GM12892 (cell line): Measurements from ENCODE around the gene RNF103.

Experiments
- DNase-seq: peaks from one replicate; pipeline ENCODE4 v3.0.0; 2011; ENCODE audit not compliant: insufficient read length
- FAIRE-seq: peaks from 2 replicates; lab custom pipeline; 2011; peaks lifted over from hg19 to GRCh38; lab: Jason Lieb, UNC
- POLR2A ChIP-seq: IDR thresholded peaks from 2 replicates; pipeline ENCODE4 v1.6.1; 2011; ENCODE audit warnings: low read depth, low read length, control low read depth
- POLR2AphosphoS5 ChIP-seq: IDR thresholded peaks from 2 replicates; pipeline ENCODE4 v1.6.1; 2011; ENCODE audit warnings: low read depth, low read length, control low read depth
- TAF1 ChIP-seq: IDR thresholded peaks from 2 replicates; pipeline ENCODE4 v1.6.1; 2011; ENCODE audit warnings: low read depth, mild to moderate bottlenecking, control low read depth, low read length, borderline replicate concordance

Gene RNF103

DNA sequence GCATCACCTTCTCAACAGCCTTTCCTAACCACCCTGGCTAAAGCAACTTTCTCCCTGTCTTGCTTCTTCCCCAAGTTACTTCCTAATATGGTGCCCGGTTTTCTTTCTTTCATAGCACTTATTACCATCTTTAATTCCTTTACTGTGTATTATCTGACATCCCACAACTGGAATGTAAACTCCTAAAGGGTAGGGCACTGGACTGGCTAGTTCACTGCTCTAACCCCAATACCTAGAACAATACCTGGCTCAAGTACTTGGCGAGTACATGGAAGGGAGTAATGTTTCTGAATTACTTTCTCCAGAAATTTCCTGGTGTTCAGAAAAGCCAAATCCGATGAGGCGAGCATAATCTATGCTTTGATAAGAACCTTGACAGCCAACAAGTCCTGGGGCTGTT, 22.7 kb upstream of the RNF103 start:
- TF ChIP-seq POLR2AphosphoS5 (no peak), TAF1 (no peak), POLR2A (no peak)
- DNase-seq: no peak
- no peak for FAIRE-seq

DNA sequence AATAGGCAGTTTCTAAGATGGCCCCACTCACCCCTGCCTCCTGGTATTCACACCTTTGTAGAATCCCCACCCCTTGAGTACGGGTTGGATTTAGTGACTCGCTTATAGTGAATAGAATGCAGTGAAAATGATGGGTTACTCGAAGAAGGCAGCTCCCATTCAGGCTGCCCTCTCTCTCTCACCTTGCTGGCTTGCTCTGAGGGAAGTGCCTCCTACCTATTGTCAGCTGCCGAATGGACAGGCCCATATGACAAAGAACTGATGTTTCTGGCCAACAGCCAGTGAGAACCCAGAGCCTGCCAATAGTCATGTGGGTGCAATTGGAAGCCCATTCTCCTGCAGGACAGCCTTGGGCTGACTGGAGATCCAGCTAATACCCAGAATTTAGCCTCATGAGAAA, 22.1 kb upstream of the RNF103 start:
- TF ChIP-seq POLR2AphosphoS5 (no peak), TAF1 (no peak), POLR2A (no peak)
- no peak for DNase-seq
- FAIRE-seq: no peak

DNA sequence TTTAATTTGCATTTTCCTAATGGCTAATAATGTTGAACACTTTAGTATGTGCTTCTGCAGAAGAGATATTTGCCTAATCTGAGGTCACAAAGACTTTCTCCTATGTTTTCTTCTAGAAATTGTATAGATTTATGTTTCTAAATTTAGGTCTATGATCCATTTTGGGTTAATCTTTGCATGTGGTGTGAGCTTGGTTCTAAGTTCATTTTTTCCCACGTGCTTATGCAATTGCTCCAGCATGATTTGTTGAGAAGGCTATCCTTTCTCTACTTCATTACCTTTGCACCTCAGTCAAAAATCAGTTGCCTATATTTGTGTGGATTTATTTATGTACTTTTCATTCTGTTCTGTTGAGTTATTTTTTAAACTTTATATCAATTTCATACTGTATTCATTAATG, 15.0 kb upstream of the RNF103 start:
- FAIRE-seq: no peak
- TF ChIP-seq TAF1: no peak
- no peak for TF ChIP-seq POLR2A
- no peak for TF ChIP-seq POLR2AphosphoS5
- no peak for DNase-seq

DNA sequence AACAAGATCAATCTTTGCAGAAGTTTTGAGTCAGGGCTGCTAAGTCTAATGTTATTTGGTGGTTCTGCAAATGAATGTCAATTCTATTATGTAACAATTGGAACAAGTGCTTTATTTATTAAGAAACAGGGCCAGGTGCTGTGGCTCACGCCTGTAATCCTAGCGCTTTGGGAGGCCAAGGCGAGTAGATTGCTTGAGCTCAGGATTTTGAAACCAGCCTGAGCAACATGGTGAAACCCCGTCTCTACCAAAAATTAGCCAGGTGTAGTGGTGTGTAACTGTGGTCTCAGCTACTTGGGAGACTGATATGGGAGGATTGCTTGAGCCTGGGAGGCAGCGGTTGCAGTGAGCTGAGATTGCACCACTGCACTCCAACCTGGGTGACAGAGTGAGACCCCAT, 13.2 kb upstream of the RNF103 start:
- FAIRE-seq (no peak), DNase-seq (no peak)
- TF ChIP-seq TAF1: no peak
- TF ChIP-seq POLR2A: no peak
- TF ChIP-seq POLR2AphosphoS5: no peak

DNA sequence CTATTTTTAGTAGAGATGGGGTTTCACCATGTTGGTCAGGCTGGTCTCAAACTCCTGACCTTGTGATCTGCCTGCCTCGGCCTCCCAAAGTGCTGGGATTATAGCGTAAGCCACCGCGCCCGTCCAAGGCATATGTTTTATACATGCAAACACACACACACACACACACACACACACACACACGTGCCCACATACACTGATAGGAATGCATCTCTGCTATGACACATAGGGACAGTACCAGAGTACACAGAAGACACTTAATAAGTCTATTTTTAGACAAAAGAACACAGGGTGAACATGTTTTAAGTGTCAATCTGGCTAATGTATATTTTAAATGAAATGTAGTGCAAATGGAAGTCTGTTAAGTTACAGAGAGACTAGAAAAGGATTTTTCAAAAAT, 10.7 kb upstream of the RNF103 start:
- TF ChIP-seq POLR2A (no peak), TAF1 (no peak), POLR2AphosphoS5 (no peak)
- no peak for FAIRE-seq
- DNase-seq: no peak

DNA sequence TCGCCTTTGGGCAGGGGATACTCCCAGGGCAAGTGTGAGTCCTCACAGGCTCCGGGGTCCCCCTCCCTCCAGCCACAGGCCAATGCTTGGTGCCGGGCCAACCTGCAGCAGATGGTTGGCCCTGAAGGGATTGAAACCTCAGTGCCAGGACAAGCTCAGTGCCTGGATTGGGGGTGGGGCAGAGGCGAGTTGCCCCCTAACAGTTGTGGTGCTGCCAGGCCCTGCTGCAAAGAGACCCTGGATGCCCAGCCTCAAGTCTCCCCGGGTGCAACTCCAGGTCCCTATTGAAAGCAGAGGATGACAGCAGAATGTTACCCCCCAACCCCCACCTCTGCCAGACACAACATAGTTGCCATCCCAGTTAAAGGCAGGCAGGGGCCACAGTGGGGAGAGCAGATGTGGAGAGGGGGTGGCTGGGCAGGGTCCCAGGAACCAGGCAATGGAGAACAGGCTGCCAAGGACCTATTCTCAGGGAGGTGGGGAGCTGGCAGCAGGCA, 9.5 kb upstream of the RNF103 start:
- TF ChIP-seq POLR2AphosphoS5 (no peak), TAF1 (no peak), POLR2A (no peak)
- FAIRE-seq (no peak), DNase-seq (no peak)

DNA sequence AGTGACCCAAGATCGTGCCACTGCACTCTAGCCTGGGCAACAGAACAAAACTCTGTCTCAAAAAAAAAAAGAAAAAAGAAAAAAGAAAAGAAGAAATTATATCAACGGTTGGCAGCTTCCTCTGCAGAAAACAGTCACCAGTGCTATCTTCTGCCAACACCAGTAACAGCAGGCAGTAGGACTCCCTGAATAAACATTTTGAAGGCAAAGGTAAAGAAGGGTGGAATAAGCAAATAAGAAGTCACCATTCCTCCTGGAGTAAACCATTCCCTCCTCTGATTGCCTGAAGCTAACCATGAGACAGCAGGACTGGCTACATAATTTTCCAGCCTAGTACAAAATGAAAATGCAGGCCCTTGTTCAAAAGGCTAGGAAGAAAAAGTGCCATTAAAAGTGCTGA, 9.0 kb upstream of the RNF103 start:
- no peak for FAIRE-seq
- TF ChIP-seq TAF1 (no peak), POLR2AphosphoS5 (no peak), POLR2A (no peak)
- DNase-seq: no peak

DNA sequence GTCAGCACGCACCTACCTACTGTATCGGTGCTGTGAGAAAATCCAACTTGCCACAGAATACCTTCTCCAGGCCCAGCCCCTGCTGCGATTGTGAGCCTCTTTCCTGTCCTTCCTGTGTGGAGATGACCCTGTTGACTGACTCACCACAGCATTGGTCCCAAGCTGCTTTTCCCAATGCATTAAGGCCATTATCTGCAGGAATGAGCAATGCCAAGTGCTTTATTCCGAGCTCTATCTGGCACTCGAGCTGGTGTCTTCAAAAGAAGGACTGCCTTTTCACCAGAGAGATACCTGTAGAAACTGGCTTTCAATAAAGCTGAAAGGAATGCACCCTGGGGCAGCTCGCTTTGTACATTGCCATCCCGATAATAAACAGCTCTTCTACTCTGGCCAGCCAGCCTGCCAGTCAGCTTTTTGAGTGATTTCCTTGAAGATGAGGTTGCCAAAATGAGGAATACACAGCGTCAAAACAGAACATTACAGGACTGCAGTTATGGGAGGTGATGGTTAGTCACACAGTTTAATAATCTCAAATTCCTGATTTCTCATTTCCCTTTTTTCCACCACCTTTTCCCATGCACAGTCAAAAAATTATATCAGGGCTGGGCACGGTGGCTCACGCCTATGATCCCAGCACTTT, 8.3 kb upstream of the RNF103 start:
- TF ChIP-seq POLR2AphosphoS5 (no peak), POLR2A (no peak), TAF1 (no peak)
- FAIRE-seq (no peak), DNase-seq (no peak)

DNA sequence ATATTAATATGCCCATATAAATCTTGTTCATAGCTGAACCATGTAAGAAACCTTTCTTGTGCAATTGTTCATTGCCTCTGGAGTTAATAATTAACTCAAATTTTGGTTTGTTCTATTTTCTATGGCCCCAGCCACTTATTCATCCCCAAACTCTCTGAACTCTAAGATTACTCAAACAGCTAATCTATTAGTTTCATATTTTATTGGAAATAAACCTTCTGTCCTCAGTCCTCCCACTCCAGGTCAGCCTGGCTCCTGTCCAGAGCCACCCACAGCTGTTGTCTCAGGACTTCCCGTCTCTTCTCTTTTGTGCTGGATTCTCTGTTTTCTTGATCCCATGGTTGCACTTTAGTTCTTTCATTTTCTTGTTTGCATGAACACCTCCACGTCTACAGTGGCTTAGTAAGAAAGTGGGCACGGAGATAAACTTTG, 4.4 kb upstream of the RNF103 start:
- TF ChIP-seq POLR2AphosphoS5 (no peak), TAF1 (no peak), POLR2A (no peak)
- no peak for DNase-seq
- no peak for FAIRE-seq

DNA sequence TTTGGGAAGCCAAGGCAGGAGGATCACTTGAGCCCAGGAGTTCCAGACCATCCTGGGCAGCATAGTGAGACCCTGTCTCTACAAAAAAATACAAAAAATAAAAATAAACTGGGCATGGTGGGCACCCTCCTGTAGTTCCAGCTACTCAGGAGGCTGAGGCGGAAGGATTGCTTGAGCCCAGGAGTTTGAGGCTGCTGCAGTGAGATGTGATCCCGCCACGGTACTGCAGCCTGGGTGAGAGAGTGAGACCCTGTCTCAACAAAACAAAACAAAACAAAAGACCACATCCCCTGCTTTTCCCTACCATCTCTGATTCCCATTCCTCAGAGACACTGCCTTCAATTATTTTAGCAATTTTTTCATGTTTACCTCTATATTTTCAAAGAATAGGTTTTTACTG, 3.9 kb upstream of the RNF103 start:
- DNase-seq (no peak), FAIRE-seq (no peak)
- TF ChIP-seq POLR2A: no peak
- no peak for TF ChIP-seq TAF1
- TF ChIP-seq POLR2AphosphoS5: no peak

DNA sequence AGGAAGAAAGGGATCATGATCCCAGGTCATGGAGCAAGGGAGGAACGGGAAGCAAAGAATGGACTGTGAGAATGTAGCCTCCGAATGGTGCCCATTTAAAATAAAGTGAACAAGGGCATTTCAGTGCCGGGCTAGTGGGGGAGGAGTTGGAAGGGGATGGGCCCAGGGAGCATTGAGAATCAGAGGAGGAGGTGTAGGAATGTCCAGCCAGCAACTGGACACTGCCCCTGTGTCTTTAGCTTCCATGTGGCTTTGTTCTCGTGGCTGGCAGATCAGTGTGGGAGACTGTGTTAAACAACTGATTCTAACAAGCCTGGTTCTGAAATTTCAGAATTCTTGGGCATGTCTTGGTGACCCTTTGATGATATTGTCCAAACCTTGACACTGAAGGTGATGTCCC, 1.4 kb upstream of the RNF103 start:
- no peak for FAIRE-seq
- TF ChIP-seq POLR2AphosphoS5: no peak
- no peak for TF ChIP-seq POLR2A
- no peak for TF ChIP-seq TAF1
- DNase-seq: no peak

DNA sequence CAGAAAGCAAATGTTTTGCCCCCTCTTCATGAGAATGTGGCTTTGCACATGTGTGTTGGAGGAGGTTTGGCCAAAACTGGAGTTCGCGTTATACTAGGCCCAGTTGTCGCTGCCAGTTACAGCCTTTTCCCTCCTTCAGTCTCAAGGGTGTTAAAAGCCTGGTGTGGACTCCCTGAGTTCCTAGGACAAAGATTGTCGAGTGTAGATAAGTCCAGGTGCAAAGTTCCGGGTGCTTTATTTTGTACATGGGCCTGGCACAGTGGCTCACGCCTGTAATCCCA, 542 bp upstream of the RNF103 start:
- TF ChIP-seq POLR2A (no peak), POLR2AphosphoS5 (no peak), TAF1 (no peak)
- DNase-seq (no peak), FAIRE-seq (no peak)
